ENCODE results near the gene FMN1. TPM values are rescaled to one million over a fixed set of nuclear protein-coding genes. Genes with fewer than 3 reads are reported as not detected.

FMN1 gene
- total and polyA plus RNA-seq, 10 of the 15 experiments (the other 5 are each of a cell fraction or from before 2014, with no cell fraction given), result 0.05 to 0.16 (median 0.08) TPM; not detected in 4

- no peak for DNase-seq (ENCODE audit: low read depth, low spot score)
- no peak for TF ChIP-seq BHLHE40 (IDR thresholded peaks at IDR 0.05; ENCODE audit: borderline replicate concordance in 1 of 2, low read depth in 2 of 2, low read length in 1 of 2)
- H4K20me1 ChIP-seq (ENCODE audit: control insufficient read depth, insufficient read depth), result no peaks in the 10 kb centered on the region
- H2AFZ ChIP-seq (ENCODE audit: control insufficient read depth, low read depth, low read length), result no peak overlapping the region
- no TSS peak for BruUV-seq (replicated peaks)
- H3K27ac ChIP-seq (ENCODE audit: control insufficient read depth, insufficient read depth), result no peak overlapping the region
- no peak overlapping the region for H3K4me3 ChIP-seq
- no peak for FAIRE-seq
- H3K4me1 ChIP-seq (ENCODE audit: control insufficient read depth, insufficient read depth, low read length), result peaks cover 8% of the 10 kb centered on the region
- peaks cover 1 to 4% of the 10 kb centered on the region in 2 experiments; a peak in 2 of 4 replicates for H3K27me3 ChIP-seq (replicated peaks in 1 of 2; ENCODE audit: control insufficient read depth in 2 of 2, insufficient read depth in 2 of 2, low read length in 1 of 2)
- CTCF ChIA-PET, result interaction anchor here (0.6 to 0.9 kb wide), 2 partner anchors 15 to 152 kb away, joined by 3 read pairs; no protein-coding TSS in a partner anchor
- no peaks in the 10 kb centered on the region; the same call in 2 of the 3 replicates for H3K9me3 ChIP-seq (replicated peaks; ENCODE audit: control insufficient read depth, insufficient read depth, low read length)
- H3K4me2 ChIP-seq (ENCODE audit: control insufficient read depth, insufficient read depth), result no peak overlapping the region
- intact Hi-C loops (cut with micrococcal nuclease; ENCODE audit: unreplicated experiment) (no loop called here), in situ Hi-C loops (cut with MboI) (no loop called here)
- no peak for ATAC-seq
- H3K36me3 ChIP-seq (ENCODE audit: control insufficient read depth in 2 of 2, insufficient read depth in 2 of 2, low read length in 1 of 2), result no peaks in the 10 kb centered on the region
- POLR2A ChIA-PET, result no interaction called here
- WGBS (ENCODE audit: insufficient coverage, insufficient replicate concordance, low lambda C conversion rate, missing lambda C conversion rate), result 64% methylated on average over 6 of the region's 6 CpGs
- H3K79me2 ChIP-seq (ENCODE audit: control insufficient read depth, insufficient read depth, low read length), result no peaks in the 10 kb centered on the region
- H3K9ac ChIP-seq (ENCODE audit: control insufficient read depth, insufficient read depth, low read length), result no peak overlapping the region
- SMC1A ChIA-PET (ENCODE audit: uncharacterized antibody, unreplicated experiment), result interaction anchor here (0.6 kb wide), 1 partner anchor 195 kb away, joined by 3 read pairs; no protein-coding TSS in a partner anchor
- RAD21 ChIA-PET (ENCODE audit: unreplicated experiment), result interaction anchor here (0.7 kb wide), 1 partner anchor 86 kb away, joined by 4 read pairs; no protein-coding TSS in a partner anchor
These were observed 37.0 kb downstream of the FMN1 start for GRCh38 chr15:33157371-33158037.

GRCh38 chr15:33155691-33156420, 38.7 kb downstream of the FMN1 start:
- ChIA-PET SMC1A (ENCODE audit: uncharacterized antibody, unreplicated experiment) (interaction anchor here (0.9 to 1.4 kb wide), 4 partner anchors 10 to 63 kb away, joined by 3 to 5 read pairs (median 4); no protein-coding TSS in a partner anchor), CTCF (interaction anchor here (1.0 to 1.1 kb wide), 2 partner anchors 545 to 568 kb away, joined by 3 to 6 read pairs; no protein-coding TSS in a partner anchor), RAD21 (ENCODE audit: unreplicated experiment) (interaction anchor here (0.6 to 1.0 kb wide), 2 partner anchors 13 to 38 kb away, joined by 3 read pairs; no protein-coding TSS in a partner anchor), POLR2A (no interaction called here)
- H3K79me2 ChIP-seq (ENCODE audit: control insufficient read depth, insufficient read depth, low read length), result no peaks in the 10 kb centered on the region
- no peak overlapping the region for H3K9ac ChIP-seq (ENCODE audit: control insufficient read depth, insufficient read depth, low read length)
- H4K20me1 ChIP-seq (ENCODE audit: control insufficient read depth, insufficient read depth), result no peaks in the 10 kb centered on the region
- FAIRE-seq (no peak), DNase-seq (ENCODE audit: low read depth, low spot score) (no peak), ATAC-seq (no peak)
- H3K4me1 ChIP-seq (ENCODE audit: control insufficient read depth, insufficient read depth, low read length), result peaks cover 6% of the 10 kb centered on the region; the same call in 1 of the 2 replicates
- no peak overlapping the region for H3K4me2 ChIP-seq (ENCODE audit: control insufficient read depth, insufficient read depth)
- BruUV-seq (replicated peaks), result no TSS peak
- H2AFZ ChIP-seq (ENCODE audit: control insufficient read depth, low read depth, low read length), result no peak overlapping the region
- no peaks in the 10 kb centered on the region; the same call in 2 of the 3 replicates for H3K9me3 ChIP-seq (replicated peaks; ENCODE audit: control insufficient read depth, insufficient read depth, low read length)
- H3K27me3 ChIP-seq (replicated peaks in 1 of 2; ENCODE audit: control insufficient read depth in 2 of 2, insufficient read depth in 2 of 2, low read length in 1 of 2), result peaks cover 1 to 8% of the 10 kb centered on the region in 2 experiments; a peak in 2 of 4 replicates
- no peaks in the 10 kb centered on the region for H3K36me3 ChIP-seq (ENCODE audit: control insufficient read depth in 2 of 2, insufficient read depth in 2 of 2, low read length in 1 of 2)
- H3K27ac ChIP-seq (ENCODE audit: control insufficient read depth, insufficient read depth), result no peak overlapping the region
- no peak overlapping the region for H3K4me3 ChIP-seq
- intact Hi-C loops (cut with micrococcal nuclease; ENCODE audit: unreplicated experiment), result no loop called here
- in situ Hi-C loops (cut with MboI), result no loop called here
- WGBS (ENCODE audit: insufficient coverage, insufficient replicate concordance, low lambda C conversion rate, missing lambda C conversion rate), result 46% methylated on average over 7 of the region's 7 CpGs
- TF ChIP-seq FOXM1 (IDR thresholded peaks at IDR 0.05; ENCODE audit: low read depth, low read length) (no peak), SP1 (IDR thresholded peaks at IDR 0.05; ENCODE audit: low read depth, low read length) (no peak), ZBTB40 (IDR thresholded peaks at IDR 0.05; ENCODE audit: borderline replicate concordance) (no peak), ETV6 (conservative IDR thresholded peaks at IDR 0.05 in 1 of 2, IDR thresholded peaks at IDR 0.05 in 1 of 2; ENCODE audit: borderline replicate concordance in 1 of 2, low read depth in 1 of 2) (no peak), TCF7 (IDR thresholded peaks at IDR 0.05; ENCODE audit: borderline replicate concordance) (no peak)

Measured in GM12878 (cell line).